H9 (cell line): ENCODE measurements around the gene NPDC1. TPM values are rescaled to one million over a fixed set of nuclear protein-coding genes. Genes with fewer than 3 reads are reported as not detected.
A peak's percentile ranks its signal among the peaks of the same experiment; 100 is the strongest.

Experiments used
- DNase-seq: peaks from one replicate; pipeline ENCODE4 v3.0.0-alpha.2; 2017
- H2AFZ ChIP-seq: one replicate; pipeline ENCODE4 v1.6.1; 2013; ENCODE audit warnings: mild to moderate bottlenecking, low read length, control low read depth, moderate library complexity
- H2AK5ac ChIP-seq: 2 replicates; pipeline ENCODE4 v1.6.1; 2013; ENCODE audit warnings: low read length, control low read depth, mixed read lengths; ENCODE audit not compliant: insufficient read length
- H2BK120ac ChIP-seq: one replicate; pipeline ENCODE4 v1.6.1; 2013; ENCODE audit warnings: low read depth, mild to moderate bottlenecking, low read length, control low read depth, inconsistent platforms; ENCODE audit not compliant: poor library complexity, severe bottlenecking
- H2BK12ac ChIP-seq: 2 replicates; pipeline ENCODE4 v1.6.1; 2013; ENCODE audit warnings: low read length, control low read depth, mixed read lengths, low read depth; ENCODE audit not compliant: insufficient read length
- H2BK15ac ChIP-seq: 2 replicates; pipeline ENCODE4 v1.6.1; 2013; ENCODE audit warnings: low read depth, low read length, control low read depth
- H2BK20ac ChIP-seq: one replicate; pipeline ENCODE4 v1.6.1; 2013; ENCODE audit warnings: low read depth, mild to moderate bottlenecking, low read length, control low read depth, inconsistent platforms; ENCODE audit not compliant: poor library complexity, severe bottlenecking
- H2BK5ac ChIP-seq: 2 replicates; pipeline ENCODE4 v1.6.1; 2013; ENCODE audit warnings: low read length, control low read depth, mixed read lengths; ENCODE audit not compliant: insufficient read length
- H3K14ac ChIP-seq: 2 replicates; pipeline ENCODE4 v1.6.1; 2013; ENCODE audit warnings: low read length, control low read depth; ENCODE audit not compliant: insufficient read depth
- H3K18ac ChIP-seq: 2 replicates; pipeline ENCODE4 v1.6.1; 2013; ENCODE audit warnings: low read depth, mild to moderate bottlenecking, mixed read lengths, low read length, control low read depth; ENCODE audit not compliant: insufficient read length
- H3K23ac ChIP-seq: 2 replicates; pipeline ENCODE4 v1.6.1; 2013; ENCODE audit warnings: low read length, control low read depth, mixed read lengths, low read depth; ENCODE audit not compliant: insufficient read length
- H3K23me2 ChIP-seq: 2 replicates; pipeline ENCODE4 v1.6.1; 2013; ENCODE audit warnings: low read depth, mild to moderate bottlenecking, mixed read lengths, low read length, control low read depth; ENCODE audit not compliant: insufficient read length, poor library complexity, severe bottlenecking
- H3K27ac ChIP-seq: 2 replicates; pipeline ENCODE4 v1.5.1; 2013; ENCODE audit warnings: low read length, control low read depth, mixed read lengths, low read depth; ENCODE audit not compliant: insufficient read length
- H3K27me3 ChIP-seq: 2 replicates; pipeline ENCODE4 v1.6.1; 2013; ENCODE audit warnings: low read length, control low read depth, inconsistent platforms; ENCODE audit not compliant: insufficient read depth
- H3K4ac ChIP-seq: 2 replicates; pipeline ENCODE4 v1.6.1; 2013; ENCODE audit warnings: low read depth, mild to moderate bottlenecking, control low read depth, inconsistent platforms, low read length, moderate library complexity
- H3K4me1 ChIP-seq: 2 replicates; pipeline ENCODE4 v1.6.1; 2013; ENCODE audit warnings: low read length, control low read depth, inconsistent platforms; ENCODE audit not compliant: insufficient read depth
- H3K4me2 ChIP-seq: 2 replicates; pipeline ENCODE4 v1.6.1; 2013; ENCODE audit warnings: low read length, control low read depth, mixed read lengths; ENCODE audit not compliant: insufficient read length, insufficient read depth
- H3K56ac ChIP-seq: 2 replicates; pipeline ENCODE4 v1.6.1; 2013; ENCODE audit warnings: low read depth, mild to moderate bottlenecking, mixed read lengths, low read length, control low read depth; ENCODE audit not compliant: insufficient read length
- H3K79me1 ChIP-seq: 2 replicates; pipeline ENCODE4 v1.6.1; 2013; ENCODE audit warnings: low read depth, mild to moderate bottlenecking, moderate library complexity, low read length, control low read depth, inconsistent platforms; ENCODE audit not compliant: insufficient read depth, poor library complexity, severe bottlenecking
- H3K79me2 ChIP-seq: 2 replicates; pipeline ENCODE4 v1.6.1; 2013; ENCODE audit warnings: low read length, control low read depth, inconsistent platforms; ENCODE audit not compliant: insufficient read depth
- H3K9ac ChIP-seq: 2 replicates; pipeline ENCODE4 v1.6.1; 2013; ENCODE audit warnings: low read length, control low read depth, mixed read lengths; ENCODE audit not compliant: insufficient read length; ENCODE audit errors: extremely low read depth
- H3K9me3 ChIP-seq: one replicate; pipeline ENCODE4 v1.6.1; 2013; ENCODE audit warnings: low read depth, low read length, inconsistent platforms; ENCODE audit not compliant: control insufficient read depth
- H3T11ph ChIP-seq: one replicate; pipeline ENCODE4 v1.6.1; 2013; ENCODE audit warnings: mild to moderate bottlenecking, low read length, control low read depth, inconsistent platforms
- H4K20me1 ChIP-seq: one replicate; pipeline ENCODE4 v1.6.1; 2013; ENCODE audit not compliant: control insufficient read depth, insufficient read length, insufficient read depth
- H4K5ac ChIP-seq: 2 replicates; pipeline ENCODE4 v1.6.1; 2013; ENCODE audit warnings: low read depth, mild to moderate bottlenecking, mixed read lengths, low read length, control low read depth; ENCODE audit not compliant: insufficient read length
- H4K8ac ChIP-seq: replicated peaks from 2 replicates; pipeline ENCODE4 v1.6.1; 2013; ENCODE audit warnings: low read length, control low read depth, mixed read lengths, low read depth; ENCODE audit not compliant: insufficient read length
- H4K91ac ChIP-seq: 2 replicates; pipeline ENCODE4 v1.6.1; 2013; ENCODE audit warnings: low read depth, mild to moderate bottlenecking, moderate library complexity, mixed read lengths, low read length, control low read depth; ENCODE audit not compliant: insufficient read length
- H3K27ac Mint-ChIP-seq, 3 experiments: 2 replicates in 2 of 3; 3 replicates in 1 of 3; pipeline ENCODE4 v1.8.0; 2020 to 2021; ENCODE audit warnings: mixed read lengths in 3 of 3, mild to moderate bottlenecking in 1 of 3, moderate library complexity in 1 of 3
- H3K27me3 Mint-ChIP-seq: 2 replicates; pipeline ENCODE4 v1.8.0; 2021; ENCODE audit warnings: low read depth, mild to moderate bottlenecking, moderate library complexity, mixed read lengths
- H3K36me3 Mint-ChIP-seq, 3 experiments: 2 replicates in 2 of 3; 3 replicates in 1 of 3; pipeline ENCODE4 v1.8.0; 2020 to 2021; ENCODE audit warnings: low read depth in 3 of 3, mixed read lengths in 3 of 3; ENCODE audit not compliant: insufficient read depth in 1 of 3
- H3K4me1 Mint-ChIP-seq, 2 experiments: 2 replicates each; pipeline ENCODE4 v1.8.0; 2020; ENCODE audit warnings: mixed read lengths in 2 of 2
- H3K4me3 Mint-ChIP-seq, 2 experiments: 2 replicates in 1 of 2; 3 replicates in 1 of 2; pipeline ENCODE4 v1.8.0; 2020 to 2021; ENCODE audit warnings: mild to moderate bottlenecking in 2 of 2, mixed read lengths in 2 of 2, moderate library complexity in 1 of 2
- H3K9me3 Mint-ChIP-seq, 2 experiments: 2 replicates in 1 of 2; 3 replicates in 1 of 2; pipeline ENCODE4 v1.8.0; 2020; ENCODE audit warnings: mild to moderate bottlenecking in 2 of 2, mixed read lengths in 2 of 2, moderate library complexity in 1 of 2
- WGBS: extraction: QIAGEN DNeasy Blood & Tissue Kit; methylation state at CpG from one replicate; pipeline ENCODE4 v1.1.7; 2013; ENCODE audit warnings: missing lambda C conversion rate, low lambda C conversion rate, mixed read lengths; ENCODE audit not compliant: insufficient read length; ENCODE audit errors: extremely low coverage; 5-methylcytosine and 5-hydroxymethylcytosine counted together
- total RNA-seq: library from RNA; stranded (reverse); gene quantifications from 2 replicates; pipeline ENCODE4 v1.2.1, GENCODE V29; 2021
- TF ChIP-seq, protein P1 (sequence below): fragments of 200-600 bp; sonication (generic); conservative IDR thresholded peaks from 3 replicates; pipeline ENCODE4 v1.8.0; 2021; ENCODE audit warnings: antibody characterized with exemption, mild to moderate bottlenecking

Gene NPDC1
- total RNA-seq, 1 experiment from 2014 or later = 57.6 TPM

DNA sequence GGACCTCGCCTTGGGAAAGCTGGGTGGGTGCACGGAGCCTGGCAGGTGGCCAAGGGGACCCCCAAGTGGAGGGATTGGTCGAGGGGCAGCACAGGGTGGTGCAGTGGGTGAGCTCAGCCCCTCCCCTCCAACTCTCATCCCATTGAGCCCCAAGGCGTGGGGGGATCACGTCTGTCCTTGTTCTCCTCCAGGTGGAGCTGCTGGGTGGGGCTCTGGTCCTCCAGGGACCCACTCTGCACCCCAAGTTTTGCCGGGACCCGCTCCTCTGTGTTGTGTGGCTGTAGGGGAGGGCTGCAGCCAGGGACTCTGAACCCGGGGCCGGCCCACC is 10.5 kb downstream of the NPDC1 start:
- Histone ChIP-seq H3K27ac (no peak overlapping the region), H3T11ph (no peak overlapping the region), H3K4ac (no peak overlapping the region), H2BK20ac (no peak overlapping the region), H3K27me3 (no peaks in the 10 kb centered on the region), H2BK12ac (no peak overlapping the region), H4K8ac (no peak overlapping the region), H2AFZ (no peak overlapping the region), H4K20me1 (no peaks in the 10 kb centered on the region), H3K4me2 (no peak overlapping the region), H3K4me1 (no peaks in the 10 kb centered on the region), H3K79me1 (no peaks in the 10 kb centered on the region), H3K23me2 (no peaks in the 10 kb centered on the region), H3K23ac (no peak overlapping the region), H3K56ac (no peak overlapping the region), H3K18ac (no peak overlapping the region), H3K14ac (no peak overlapping the region; the same call in 1 of the 2 replicates), H4K5ac (no peak overlapping the region), H3K79me2 (no peaks in the 10 kb centered on the region), H3K9me3 (no peaks in the 10 kb centered on the region), H2BK5ac (no peak overlapping the region), H2BK120ac (no peak overlapping the region), H2AK5ac (no peak overlapping the region), H2BK15ac (no peak overlapping the region), H4K91ac (no peak overlapping the region), H3K9ac (no peak overlapping the region)
- peaks cover 0 to 14% (median 5%) of the 10 kb centered on the region in 3 experiments; a peak in 5 of 7 replicates for H3K36me3 Mint-ChIP-seq
- no peak for DNase-seq
- H3K9me3 Mint-ChIP-seq = no peaks in the 10 kb centered on the region
- WGBS = no CpG with 5 or more reads among the region's 9 CpGs
- TF ChIP-seq, protein P1, sequence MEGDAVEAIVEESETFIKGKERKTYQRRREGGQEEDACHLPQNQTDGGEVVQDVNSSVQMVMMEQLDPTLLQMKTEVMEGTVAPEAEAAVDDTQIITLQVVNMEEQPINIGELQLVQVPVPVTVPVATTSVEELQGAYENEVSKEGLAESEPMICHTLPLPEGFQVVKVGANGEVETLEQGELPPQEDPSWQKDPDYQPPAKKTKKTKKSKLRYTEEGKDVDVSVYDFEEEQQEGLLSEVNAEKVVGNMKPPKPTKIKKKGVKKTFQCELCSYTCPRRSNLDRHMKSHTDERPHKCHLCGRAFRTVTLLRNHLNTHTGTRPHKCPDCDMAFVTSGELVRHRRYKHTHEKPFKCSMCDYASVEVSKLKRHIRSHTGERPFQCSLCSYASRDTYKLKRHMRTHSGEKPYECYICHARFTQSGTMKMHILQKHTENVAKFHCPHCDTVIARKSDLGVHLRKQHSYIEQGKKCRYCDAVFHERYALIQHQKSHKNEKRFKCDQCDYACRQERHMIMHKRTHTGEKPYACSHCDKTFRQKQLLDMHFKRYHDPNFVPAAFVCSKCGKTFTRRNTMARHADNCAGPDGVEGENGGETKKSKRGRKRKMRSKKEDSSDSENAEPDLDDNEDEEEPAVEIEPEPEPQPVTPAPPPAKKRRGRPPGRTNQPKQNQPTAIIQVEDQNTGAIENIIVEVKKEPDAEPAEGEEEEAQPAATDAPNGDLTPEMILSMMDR = peak; percentile 48; the same call in 2 of the 3 replicates
- no peak overlapping the region for H3K27ac Mint-ChIP-seq
- H3K4me1 Mint-ChIP-seq = no peaks in the 10 kb centered on the region; a peak in 1 of 4 replicates
- peaks cover 19% of the 10 kb centered on the region for H3K27me3 Mint-ChIP-seq
- H3K4me3 Mint-ChIP-seq = no peak overlapping the region
